HT-29 (cell line): ENCODE data around the gene SLC16A10. TPM values are rescaled to one million over a fixed set of nuclear protein-coding genes. Genes with fewer than 3 reads are reported as not detected.
A peak's percentile ranks its signal among the peaks of the same experiment; 100 is the strongest.
"Not testable (repeated sequence)": the region's sequence is repeated elsewhere in the genome, so short reads cannot be mapped to it uniquely, and the experiment has no call there.

Source experiments
- DNase-seq: peaks from one replicate; pipeline ENCODE4 v3.0.0-alpha.2; 2015; ENCODE audit warnings: low spot score
- total RNA-seq: library from RNA; depleted of rRNA; stranded (reverse); fragments of >200 nt; shearing (Covaris generic); gene quantifications from 2 replicates; pipeline ENCODE4 v1.2.3, GENCODE V29; 2014

Gene SLC16A10
- total RNA-seq, 1 experiment from 2014 or later: 0.76 TPM

- DNase-seq: not testable (repeated sequence)
These were observed 43.7 kb downstream of the SLC16A10 start for GRCh38 chr6:111131018-111131417.

DNA sequence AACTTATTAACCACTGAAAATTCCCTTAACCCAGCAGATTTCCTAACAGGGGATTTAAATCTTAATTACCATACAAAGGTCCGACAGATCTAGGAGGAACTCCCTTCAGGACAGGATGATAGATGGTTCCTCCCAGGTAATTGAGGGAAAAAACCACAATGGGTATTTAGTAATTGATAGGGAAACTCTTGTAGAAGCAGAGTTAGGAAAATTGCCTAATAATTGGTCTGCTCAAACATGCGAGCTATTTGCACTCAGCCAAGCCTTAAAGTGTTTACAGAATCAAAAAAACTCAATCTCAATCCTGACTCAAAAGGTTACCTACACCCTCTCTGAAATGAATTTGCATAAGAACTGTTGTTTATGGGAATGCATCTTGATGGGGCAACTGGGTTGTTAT lies 45.4 kb downstream of the SLC16A10 start:
- not testable (repeated sequence) for DNase-seq

DNA sequence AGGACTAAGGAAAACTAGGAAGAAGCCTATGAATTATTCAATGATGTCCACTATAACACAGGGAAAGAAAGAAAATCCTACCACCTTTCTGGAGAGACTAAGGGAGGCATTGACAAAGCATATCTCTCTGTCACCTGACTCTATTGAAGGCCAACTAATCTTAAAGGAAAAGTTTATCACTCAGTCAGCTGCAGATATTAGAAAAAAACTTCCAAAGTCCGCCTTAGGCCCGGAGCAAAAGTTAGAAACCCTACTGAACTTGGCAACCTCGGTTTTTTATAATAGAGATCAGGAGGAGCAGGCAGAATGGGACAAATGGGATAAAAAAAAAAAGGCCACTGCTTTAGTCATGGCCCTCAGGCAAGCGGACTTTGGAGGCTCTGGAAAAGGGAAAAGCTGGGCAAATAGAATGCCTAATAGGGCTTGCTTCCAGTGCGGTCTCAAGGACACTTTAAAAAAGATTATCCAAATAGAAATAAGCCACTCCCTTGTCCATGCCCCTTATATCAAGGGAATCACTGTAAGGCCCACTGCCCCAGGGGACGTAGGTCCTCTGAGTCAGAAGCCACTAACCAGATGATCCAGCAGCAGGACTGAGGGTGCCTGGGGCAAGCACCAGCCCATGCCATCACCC lies 47.0 kb downstream of the SLC16A10 start:
- DNase-seq: not testable (repeated sequence)

- DNase-seq: not testable (repeated sequence)
These were observed 50.3 kb downstream of the SLC16A10 start for GRCh38 chr6:111137489-111138093.

DNA sequence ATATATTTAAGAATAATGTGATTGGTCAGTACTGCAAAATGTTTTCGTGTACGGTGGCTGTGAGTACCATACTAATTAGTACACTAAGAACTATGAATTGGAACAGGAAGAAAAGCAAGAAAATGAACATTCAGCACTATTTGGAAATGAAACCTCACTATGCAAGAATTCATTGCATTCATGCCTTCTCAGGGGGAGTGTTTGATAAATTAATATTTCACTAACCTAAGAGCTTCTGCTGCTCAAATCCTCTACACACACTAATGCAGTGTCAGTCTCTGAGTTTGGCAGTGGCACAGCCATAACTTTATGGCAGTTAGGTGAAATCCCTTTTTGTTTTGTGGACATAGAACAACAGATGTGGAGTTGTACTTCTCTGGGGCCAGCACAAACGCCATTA lies 60.1 kb downstream of the SLC16A10 start:
- no peak for DNase-seq

DNA sequence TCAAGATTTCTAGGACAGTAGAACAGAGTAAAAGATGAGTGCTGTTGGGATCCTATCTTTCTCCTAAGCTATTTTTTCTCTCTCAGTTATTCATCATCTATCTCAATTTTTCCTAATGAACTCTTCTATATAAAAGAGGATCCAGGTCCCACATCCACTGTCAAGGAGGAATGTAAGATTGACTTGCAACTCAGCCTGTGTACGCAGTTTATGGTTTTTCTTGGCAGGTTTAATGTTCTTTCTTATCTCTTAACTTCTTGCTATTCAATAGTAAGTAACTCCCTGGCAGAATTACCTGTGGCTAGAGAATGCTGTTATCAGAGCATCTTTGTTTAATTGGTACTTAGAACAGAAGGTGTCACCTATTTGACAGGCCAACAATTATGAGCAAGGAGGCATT lies 60.8 kb downstream of the SLC16A10 start:
- no peak for DNase-seq

GRCh38 chr6:111150577-111150976 lies 63.3 kb downstream of the SLC16A10 start:
- DNase-seq: no peak

- no peak for DNase-seq
These were observed 67.7 kb downstream of the SLC16A10 start for GRCh38 chr6:111154981-111155380.

- DNase-seq: no peak
These were observed 70.1 kb downstream of the SLC16A10 start for GRCh38 chr6:111157412-111157811.

DNA sequence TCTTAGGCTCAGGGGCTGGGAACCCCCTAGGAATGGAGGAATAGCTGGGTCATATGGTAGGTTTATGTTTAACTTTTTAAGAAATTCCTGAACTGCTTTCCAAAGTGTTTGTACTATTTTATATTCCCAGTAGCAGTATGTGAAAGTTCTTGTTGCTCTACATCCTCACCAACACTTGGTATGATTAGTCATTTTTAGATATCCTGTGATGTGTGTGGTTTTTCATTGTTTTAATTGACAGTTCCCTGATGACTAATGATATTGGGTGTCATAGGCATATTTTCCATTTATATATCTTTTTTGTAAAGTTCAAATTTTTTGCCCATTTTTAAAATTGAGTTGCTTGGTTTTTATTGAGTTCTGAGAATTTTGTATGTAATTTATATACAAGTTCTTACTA lies 72.3 kb downstream of the SLC16A10 start:
- DNase-seq: no peak

DNA sequence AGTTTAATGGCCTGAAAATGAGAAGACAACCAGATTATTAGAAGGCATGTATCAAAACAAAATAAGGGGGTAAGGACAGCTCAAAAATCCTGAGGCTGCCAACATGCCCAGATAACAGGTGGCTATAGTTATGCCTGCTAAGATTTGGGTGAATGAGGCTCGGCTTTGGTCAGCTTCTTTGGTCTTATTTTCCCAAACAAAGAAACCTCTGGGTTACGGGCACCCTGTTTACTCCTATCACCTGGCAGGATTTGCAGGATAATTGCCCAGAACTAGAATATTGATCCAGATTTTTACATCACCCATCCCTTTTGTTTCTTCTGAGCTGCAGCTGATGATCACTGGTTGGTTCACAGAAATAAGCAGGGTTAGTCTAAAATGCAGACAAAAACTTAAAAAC lies 74.3 kb downstream of the SLC16A10 start:
- no peak for DNase-seq

DNA sequence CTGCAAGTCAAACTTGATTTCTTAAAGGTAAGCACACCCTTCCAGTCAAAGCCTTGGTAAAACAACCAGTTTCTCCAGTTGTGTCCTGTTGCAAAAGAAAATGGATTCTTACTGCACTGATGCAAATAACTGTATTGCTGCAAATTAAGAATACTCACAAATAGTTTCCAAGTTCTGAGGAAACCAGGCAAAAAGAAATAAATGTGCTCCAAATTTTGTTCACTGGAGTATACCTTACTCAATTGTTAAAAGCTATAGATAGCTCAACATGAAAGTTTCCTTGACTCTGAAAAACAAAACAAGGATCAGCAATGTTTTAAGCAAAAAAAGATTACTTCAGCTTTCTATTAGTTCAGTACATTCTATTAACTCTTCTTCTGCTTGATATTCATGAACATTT lies 75.2 kb downstream of the SLC16A10 start:
- DNase-seq: no peak

DNA sequence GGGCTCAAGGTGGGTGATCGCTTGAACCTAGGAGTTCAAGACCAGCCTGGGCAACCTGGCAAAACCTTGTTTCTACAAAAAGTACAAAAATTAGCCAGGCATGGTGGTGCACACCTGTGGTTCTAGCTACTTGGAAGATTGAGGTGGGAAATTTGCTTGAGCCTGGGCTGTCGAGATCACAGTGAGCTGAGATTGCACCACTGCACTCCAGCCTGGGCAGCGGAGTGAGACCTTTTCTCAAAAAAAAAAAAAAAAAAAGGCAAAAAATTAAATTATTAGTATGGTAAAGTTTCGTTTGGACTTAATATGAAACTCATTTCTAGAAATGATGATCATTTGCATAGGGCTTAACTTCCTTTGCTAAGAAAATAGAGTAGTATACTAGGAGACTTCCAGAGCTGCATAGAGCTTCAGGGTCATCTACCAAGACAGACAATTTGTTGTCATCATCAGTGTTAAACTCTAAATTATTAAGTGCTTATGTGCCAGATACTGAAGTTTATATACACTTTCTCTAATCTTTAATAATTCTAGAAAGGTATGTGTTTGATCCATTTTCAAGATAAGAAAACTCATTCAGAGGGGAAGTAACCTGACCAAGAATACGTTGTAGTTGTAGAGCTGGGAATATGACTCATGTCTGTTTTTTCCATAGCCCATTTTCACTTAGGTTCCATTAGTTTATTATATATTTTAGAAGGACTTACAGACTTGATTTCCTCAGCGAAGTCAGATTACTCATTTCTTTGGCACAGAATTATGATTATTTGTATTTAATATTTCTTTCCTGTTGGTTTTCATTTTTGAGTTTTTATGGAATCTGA lies 84.5 kb downstream of the SLC16A10 start:
- DNase-seq: no peak

DNA sequence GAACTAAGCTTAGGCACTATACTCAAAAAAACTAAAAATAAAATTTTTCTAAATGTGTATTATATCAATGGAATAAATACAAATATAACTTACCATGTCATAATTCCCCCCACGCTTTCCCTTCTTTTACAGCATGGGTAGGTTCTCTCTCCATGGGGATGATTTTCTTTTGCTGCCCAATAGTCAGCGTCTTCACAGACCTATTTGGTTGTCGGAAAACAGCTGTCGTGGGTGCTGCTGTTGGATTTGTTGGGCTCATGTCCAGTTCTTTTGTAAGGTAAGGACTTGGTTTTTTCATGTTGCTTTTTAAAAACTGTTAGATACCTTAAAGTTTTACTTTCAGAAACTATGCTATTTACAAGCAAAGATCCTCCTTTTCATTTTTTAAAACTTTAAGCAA lies 85.3 kb downstream of the SLC16A10 start:
- DNase-seq: no peak

DNA sequence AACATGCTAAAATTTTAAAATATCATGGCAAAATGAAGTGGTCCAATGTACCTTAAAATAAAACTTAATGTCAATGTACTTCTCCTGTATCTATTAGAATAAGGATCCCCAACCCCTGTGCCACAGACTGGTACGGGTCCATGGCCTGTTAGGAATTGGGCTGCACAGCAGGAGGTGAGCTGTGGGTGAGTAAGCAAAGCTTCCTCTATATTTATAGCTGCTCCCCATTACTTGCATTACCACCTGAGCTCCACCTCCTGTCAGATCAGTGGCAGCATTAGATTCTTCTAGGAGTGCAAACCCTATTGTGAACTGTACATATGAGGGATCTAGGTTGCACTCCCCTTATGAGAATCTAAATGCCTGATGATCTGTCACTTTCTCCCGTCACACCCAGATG lies 86.0 kb downstream of the SLC16A10 start:
- peak; percentile 4 for DNase-seq

GRCh38 chr6:111173946-111174345 lies 86.6 kb downstream of the SLC16A10 start:
- DNase-seq: no peak

DNA sequence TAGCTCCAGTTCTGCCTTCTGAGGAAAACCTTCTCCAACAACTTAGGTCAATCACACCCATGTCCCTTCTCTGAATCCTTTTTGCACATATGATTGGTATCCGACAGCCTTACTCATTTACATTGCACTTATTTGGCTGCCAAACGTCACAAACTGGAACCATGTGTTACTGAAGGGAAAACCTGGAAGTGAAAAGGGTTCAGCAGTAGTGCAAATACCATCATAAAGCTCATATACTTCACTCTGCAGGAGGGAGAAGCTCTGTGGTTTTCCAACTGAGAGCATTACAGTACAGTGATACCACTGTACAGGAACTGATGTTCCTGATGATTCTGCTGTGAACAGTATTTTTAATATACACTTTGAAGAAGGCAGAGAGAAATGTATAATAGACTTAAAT lies 87.8 kb downstream of the SLC16A10 start:
- DNase-seq: no peak

- no peak for DNase-seq
These were observed 88.9 kb downstream of the SLC16A10 start for GRCh38 chr6:111176038-111176759.

DNA sequence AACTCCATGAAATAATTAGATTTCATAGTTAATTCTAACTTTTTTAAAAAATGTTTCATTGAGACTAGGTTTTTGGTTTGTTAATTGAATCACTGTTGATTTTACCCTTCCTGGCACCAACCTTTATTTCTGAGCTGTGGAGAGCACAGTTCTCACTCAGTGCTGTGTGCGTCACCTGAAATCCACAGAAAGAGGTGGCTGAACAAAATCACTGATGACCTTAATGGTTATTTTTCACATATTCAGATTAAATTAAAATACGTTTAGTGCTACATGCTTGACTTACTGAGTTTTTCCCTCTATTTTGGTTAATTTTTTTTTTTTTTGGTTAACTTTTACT lies 89.4 kb downstream of the SLC16A10 start:
- DNase-seq: no peak

DNA sequence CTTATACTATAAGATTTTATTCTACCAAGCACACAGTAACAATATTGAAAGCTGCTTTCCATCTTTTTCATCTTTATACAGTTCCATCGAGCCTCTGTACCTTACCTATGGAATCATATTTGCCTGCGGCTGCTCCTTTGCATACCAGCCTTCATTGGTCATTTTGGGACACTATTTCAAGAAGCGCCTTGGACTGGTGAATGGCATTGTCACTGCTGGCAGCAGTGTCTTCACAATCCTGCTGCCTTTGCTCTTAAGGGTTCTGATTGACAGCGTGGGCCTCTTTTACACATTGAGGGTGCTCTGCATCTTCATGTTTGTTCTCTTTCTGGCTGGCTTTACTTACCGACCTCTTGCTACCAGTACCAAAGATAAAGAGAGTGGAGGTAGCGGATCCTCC lies 89.8 kb downstream of the SLC16A10 start:
- no peak for DNase-seq

DNA sequence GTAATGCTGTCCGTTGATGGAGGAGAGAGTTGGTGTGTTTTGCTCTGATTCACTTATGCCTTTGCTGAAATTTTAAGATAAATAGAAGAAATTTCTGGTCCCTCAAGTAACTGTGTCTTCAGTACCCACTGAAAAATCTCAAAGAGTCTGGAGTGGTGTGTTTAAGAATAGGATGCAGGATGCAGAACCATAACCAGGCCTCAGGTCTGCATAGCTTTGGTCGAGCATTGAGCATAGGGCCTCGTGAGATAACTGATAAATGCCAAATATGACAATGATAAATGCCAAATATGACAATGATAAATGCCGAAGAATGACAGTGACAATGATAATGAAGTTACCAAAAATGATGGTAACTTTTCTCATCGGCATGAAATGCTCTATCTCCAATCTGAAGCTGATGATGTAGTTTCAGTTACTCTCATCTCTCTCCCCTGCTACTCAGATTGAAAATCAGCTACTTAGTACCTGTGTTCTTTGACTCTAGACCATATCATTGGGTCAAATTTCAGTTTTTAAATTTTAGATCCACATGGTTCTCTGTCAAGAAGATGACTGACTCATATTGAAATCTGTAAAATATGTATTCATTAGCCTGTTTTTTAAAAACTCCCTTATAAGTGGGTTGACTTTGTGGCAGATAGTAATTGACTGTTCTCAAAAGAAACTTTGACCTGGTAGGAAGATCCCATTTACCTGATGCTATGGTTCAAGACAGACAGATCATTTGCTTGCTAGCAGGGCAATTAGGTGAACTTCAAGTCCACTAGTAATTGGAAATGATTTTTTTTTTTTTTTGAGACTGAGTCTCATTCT lies 96.6 kb downstream of the SLC16A10 start:
- no peak for DNase-seq
